Small intestine (tissue), 7 donors: ENCODE data around the gene EDEM1. TPM values are rescaled to one million over a fixed set of nuclear protein-coding genes. Genes with fewer than 3 reads are reported as not detected.
A peak's percentile ranks its signal among the peaks of the same experiment; 100 is the strongest.

Source experiments
- DNase-seq, 2 donors: peaks; one replicate each; pipeline versions ENCODE4 v3.0.0 to v3.0.0-alpha.2; 2013
- FAIRE-seq: peaks from 2 replicates; lab custom pipeline; 2012; peaks lifted over from hg19 to GRCh38; lab: Jason Lieb, UNC
- H3K27ac ChIP-seq, 3 donors: one replicate each; pipeline ENCODE4 v1.5.1; 2013; ENCODE audit warnings: low read length in 2 of 3, mild to moderate bottlenecking in 2 of 3, control low read depth in 1 of 3, inconsistent platforms in 1 of 3, low read depth in 1 of 3, moderate library complexity in 1 of 3
- H3K27me3 ChIP-seq, 3 donors: one replicate each; pipeline ENCODE4 v1.6.1; 2013; ENCODE audit warnings: low read length in 3 of 3, inconsistent platforms in 1 of 3; ENCODE audit not compliant: control insufficient read depth in 3 of 3, insufficient read depth in 3 of 3
- H3K36me3 ChIP-seq, 3 donors: one replicate each; pipeline ENCODE4 v1.6.1; 2013; ENCODE audit warnings: low read length in 3 of 3, inconsistent platforms in 1 of 3, low read depth in 1 of 3, mild to moderate bottlenecking in 1 of 3, moderate library complexity in 1 of 3; ENCODE audit not compliant: control insufficient read depth in 3 of 3, insufficient read depth in 2 of 3
- H3K4me1 ChIP-seq, 3 donors: one replicate each; pipeline ENCODE4 v1.6.1; 2013; ENCODE audit warnings: low read length in 2 of 3, inconsistent platforms in 1 of 3, low read depth in 1 of 3, mild to moderate bottlenecking in 1 of 3, moderate library complexity in 1 of 3; ENCODE audit not compliant: control insufficient read depth in 3 of 3, insufficient read depth in 2 of 3
- H3K4me3 ChIP-seq, 3 donors: one replicate each; pipeline ENCODE4 v1.5.1; 2013; ENCODE audit warnings: low read length in 3 of 3, control low read depth in 1 of 3, inconsistent platforms in 1 of 3, low read depth in 1 of 3, mild to moderate bottlenecking in 1 of 3, moderate library complexity in 1 of 3
- H3K9me3 ChIP-seq, 2 donors: one replicate each; pipeline ENCODE4 v1.6.1; 2013; ENCODE audit warnings: low read depth in 1 of 2, low read length in 1 of 2; ENCODE audit not compliant: control insufficient read depth in 2 of 2, insufficient read depth in 1 of 2
- WGBS, 3 donors: extraction: QIAGEN DNeasy Blood & Tissue Kit; methylation state at CpG; one replicate each; pipeline ENCODE4 v1.1.7; 2013; 5-methylcytosine and 5-hydroxymethylcytosine counted together
- polyA plus RNA-seq, 4 donors: library from polyadenylated mRNA; stranded (reverse) in 3 of 4; unstranded in 1 of 4; fragments of 200-250 nt in 3 of 4; fragments of 120-200 nt in 1 of 4; gene quantifications; one replicate each; pipeline versions ENCODE4 v1.2.1 to v1.2.3, GENCODE V29; 2013
- donor health status: healthy with polysubstance abuse.
- donor health status: control.
- donor health status: control.
- donor health status: Bipolar disorder and iron deficiency.
- donor health status: healthy.

Gene EDEM1
- polyA plus RNA-seq, 4 donors, result 4.0 to 27.1 (median 9.1) TPM

GRCh38 chr3:5197470-5198312, 10.2 kb downstream of the EDEM1 start:
- DNase-seq (peak in 1 of 2 donors; percentile 32), FAIRE-seq (no peak)
- H3K36me3 ChIP-seq, result peaks cover 4 to 28% (median 12%) of the 10 kb centered on the region in 3 donors
- 86 to 94% (median 86%) methylated on average over 8 of the region's 8 CpGs for WGBS, 3 donors
- no peak overlapping the region for H3K4me3 ChIP-seq
- peaks cover 0 to 16% (median 6%) of the 10 kb centered on the region in 3 donors for H3K4me1 ChIP-seq
- H3K27me3 ChIP-seq, result no peaks in the 10 kb centered on the region
- peak overlapping the region in 2 of 3 donors; percentile 56 to 59 for H3K27ac ChIP-seq
- no peaks in the 10 kb centered on the region for H3K9me3 ChIP-seq

- WGBS, 3 donors, result 89 to 95% (median 91%) methylated on average over 4 of the region's 4 CpGs
- Histone ChIP-seq H3K36me3 (peaks cover 9 to 33% (median 16%) of the 10 kb centered on the region in 3 donors), H3K9me3 (no peaks in the 10 kb centered on the region), H3K4me3 (no peak overlapping the region), H3K27ac (peak overlapping the region in 2 of 3 donors; percentile 56 to 59), H3K4me1 (peaks cover 0 to 16% (median 6%) of the 10 kb centered on the region in 3 donors), H3K27me3 (no peaks in the 10 kb centered on the region)
- no peak for FAIRE-seq
- no peak for DNase-seq
Measured at GRCh38 chr3:5198313-5198677, 10.8 kb downstream of the EDEM1 start.

DNA sequence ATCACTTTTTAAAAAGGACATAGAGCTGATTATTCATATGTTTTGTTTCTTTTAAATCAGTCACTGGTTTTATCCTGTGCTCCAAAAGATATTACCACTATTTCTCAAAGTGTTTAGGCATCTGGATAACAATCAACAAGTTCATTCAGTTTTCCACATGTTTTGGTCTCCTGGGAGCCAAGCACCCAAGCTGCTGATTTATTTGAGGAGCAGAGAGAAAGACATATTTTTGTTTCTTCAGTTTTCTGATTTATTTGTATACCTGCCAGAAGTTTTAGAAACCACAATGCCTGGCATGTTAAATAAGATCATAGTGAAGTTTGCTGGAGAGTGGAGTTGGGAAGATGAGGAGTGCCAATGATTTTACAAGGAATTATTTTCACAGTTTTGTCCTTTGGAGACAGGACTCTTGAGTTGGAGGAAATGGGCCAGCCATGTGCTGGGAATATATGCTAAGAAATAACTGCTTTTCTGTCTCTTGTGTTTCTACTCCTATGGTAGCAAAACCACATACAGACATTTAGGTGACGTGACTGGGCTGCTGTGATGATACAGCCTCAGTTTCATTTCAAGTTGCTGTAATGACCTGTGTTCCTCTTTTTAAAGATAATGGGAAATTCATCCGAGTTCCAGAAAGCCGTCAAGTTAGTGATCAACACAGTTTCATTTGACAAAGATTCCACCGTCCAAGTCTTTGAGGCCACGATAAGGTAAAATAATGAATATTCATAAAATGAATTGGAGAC, 11.7 kb downstream of the EDEM1 start:
- no peaks in the 10 kb centered on the region for H3K9me3 ChIP-seq
- 62 to 76% (median 66%) methylated on average over 5 of the region's 5 CpGs for WGBS, 3 donors
- H3K27me3 ChIP-seq, result no peaks in the 10 kb centered on the region
- FAIRE-seq, result no peak
- DNase-seq, result no peak
- peak overlapping the region in 2 of 3 donors; percentile 41 to 64 for H3K27ac ChIP-seq
- no peak overlapping the region for H3K4me3 ChIP-seq
- peaks cover 0 to 16% (median 6%) of the 10 kb centered on the region in 3 donors for H3K4me1 ChIP-seq
- peaks cover 9 to 33% (median 17%) of the 10 kb centered on the region in 3 donors for H3K36me3 ChIP-seq

- FAIRE-seq (no peak), DNase-seq (no peak)
- WGBS, 3 donors, result 85 to 89% (median 87%) methylated on average over 6 of the region's 6 CpGs
- Histone ChIP-seq H3K4me1 (peaks cover 0 to 9% (median 0%) of the 10 kb centered on the region in 3 donors), H3K27ac (no peak overlapping the region), H3K4me3 (no peak overlapping the region), H3K36me3 (peaks cover 19 to 39% (median 20%) of the 10 kb centered on the region in 3 donors), H3K27me3 (no peaks in the 10 kb centered on the region), H3K9me3 (no peaks in the 10 kb centered on the region)
Measured at GRCh38 chr3:5201536-5201935, 14.0 kb downstream of the EDEM1 start.

GRCh38 chr3:5202222-5202621, 14.7 kb downstream of the EDEM1 start:
- Histone ChIP-seq H3K27ac (no peak overlapping the region), H3K36me3 (peaks cover 21 to 42% (median 24%) of the 10 kb centered on the region in 3 donors), H3K27me3 (no peaks in the 10 kb centered on the region), H3K4me1 (peaks cover 0 to 3% (median 0%) of the 10 kb centered on the region in 3 donors), H3K9me3 (no peaks in the 10 kb centered on the region), H3K4me3 (no peak overlapping the region)
- no peak for DNase-seq
- FAIRE-seq, result no peak
- WGBS, 3 donors, result 90 to 98% (median 97%) methylated on average over 2 of the region's 2 CpGs

DNA sequence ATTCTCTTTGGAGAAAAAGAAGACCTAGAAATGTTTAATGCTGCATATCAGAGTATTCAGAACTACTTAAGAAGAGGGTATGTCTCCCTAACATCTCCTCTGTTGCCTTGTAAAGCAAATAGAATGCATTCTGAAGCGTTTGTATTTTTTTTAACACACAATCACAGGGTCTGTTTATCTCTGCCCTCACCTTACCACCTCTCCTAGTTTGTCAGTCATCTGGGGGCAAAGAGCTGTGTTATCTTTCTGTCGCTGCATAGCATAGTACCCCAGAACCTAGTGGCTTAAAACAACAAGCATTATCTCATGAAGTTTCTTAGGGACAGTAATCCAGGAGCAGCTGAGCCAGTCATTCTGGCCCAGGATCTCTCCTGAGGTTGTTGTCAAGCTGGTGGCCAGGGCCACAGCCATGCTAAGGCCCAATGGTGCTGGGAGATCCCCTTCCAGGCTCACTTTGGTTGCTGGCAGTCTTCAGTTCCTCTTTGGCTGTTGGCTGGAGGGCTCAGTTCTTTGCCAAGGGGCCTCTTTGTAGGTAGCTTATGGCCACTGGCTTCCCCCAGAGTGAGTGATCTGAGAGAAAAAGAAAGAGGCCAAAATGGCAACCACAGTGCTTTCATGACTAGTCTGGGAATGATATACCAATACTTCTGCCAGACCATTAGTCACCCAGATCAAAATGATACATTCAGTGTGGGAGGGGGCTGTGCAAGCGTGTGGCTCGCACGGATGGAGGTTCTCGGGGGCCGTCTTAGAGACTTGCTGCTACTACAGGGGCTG, 17.8 kb downstream of the EDEM1 start:
- no peaks in the 10 kb centered on the region for H3K4me1 ChIP-seq
- H3K27ac ChIP-seq, result no peak overlapping the region
- no peaks in the 10 kb centered on the region for H3K27me3 ChIP-seq
- FAIRE-seq, result no peak
- 77 to 85% (median 80%) methylated on average over 7 of the region's 7 CpGs for WGBS, 3 donors
- DNase-seq, result no peak
- no peaks in the 10 kb centered on the region for H3K9me3 ChIP-seq
- H3K36me3 ChIP-seq, result peaks cover 32 to 51% (median 37%) of the 10 kb centered on the region in 3 donors
- H3K4me3 ChIP-seq, result no peak overlapping the region

DNA sequence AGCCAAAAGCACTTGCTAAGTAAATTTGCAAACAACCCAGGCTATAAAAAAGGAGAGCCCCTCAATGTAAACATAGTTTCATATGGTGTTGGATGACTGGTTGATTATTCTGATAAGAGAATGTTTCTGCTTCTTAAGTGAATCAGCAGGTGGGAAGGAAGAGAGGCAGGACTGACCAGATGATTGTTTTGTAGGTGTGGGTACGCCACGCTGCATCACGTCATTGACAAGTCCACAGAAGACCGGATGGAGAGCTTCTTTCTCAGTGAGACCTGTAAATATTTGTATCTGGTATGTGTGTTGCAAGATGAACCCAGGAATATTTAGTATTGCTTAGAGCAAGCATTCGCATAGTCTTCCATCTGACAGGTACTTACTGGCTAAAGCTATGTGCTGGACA, 23.4 kb downstream of the EDEM1 start:
- 85 to 96% (median 90%) methylated on average over 5 of the region's 5 CpGs for WGBS, 3 donors
- H3K9me3 ChIP-seq, result no peaks in the 10 kb centered on the region
- peak; percentile 17 to 43 for DNase-seq
- H3K4me1 ChIP-seq, result no peaks in the 10 kb centered on the region
- FAIRE-seq, result no peak
- H3K27me3 ChIP-seq, result no peaks in the 10 kb centered on the region
- H3K36me3 ChIP-seq, result peaks cover 25 to 62% (median 59%) of the 10 kb centered on the region in 3 donors
- no peak overlapping the region for H3K27ac ChIP-seq
- no peak overlapping the region for H3K4me3 ChIP-seq
